ENCODE measurements around the gene PKLR.
A peak's percentile ranks its signal among the peaks of the same experiment; 100 is the strongest.

The PKLR gene

DNA sequence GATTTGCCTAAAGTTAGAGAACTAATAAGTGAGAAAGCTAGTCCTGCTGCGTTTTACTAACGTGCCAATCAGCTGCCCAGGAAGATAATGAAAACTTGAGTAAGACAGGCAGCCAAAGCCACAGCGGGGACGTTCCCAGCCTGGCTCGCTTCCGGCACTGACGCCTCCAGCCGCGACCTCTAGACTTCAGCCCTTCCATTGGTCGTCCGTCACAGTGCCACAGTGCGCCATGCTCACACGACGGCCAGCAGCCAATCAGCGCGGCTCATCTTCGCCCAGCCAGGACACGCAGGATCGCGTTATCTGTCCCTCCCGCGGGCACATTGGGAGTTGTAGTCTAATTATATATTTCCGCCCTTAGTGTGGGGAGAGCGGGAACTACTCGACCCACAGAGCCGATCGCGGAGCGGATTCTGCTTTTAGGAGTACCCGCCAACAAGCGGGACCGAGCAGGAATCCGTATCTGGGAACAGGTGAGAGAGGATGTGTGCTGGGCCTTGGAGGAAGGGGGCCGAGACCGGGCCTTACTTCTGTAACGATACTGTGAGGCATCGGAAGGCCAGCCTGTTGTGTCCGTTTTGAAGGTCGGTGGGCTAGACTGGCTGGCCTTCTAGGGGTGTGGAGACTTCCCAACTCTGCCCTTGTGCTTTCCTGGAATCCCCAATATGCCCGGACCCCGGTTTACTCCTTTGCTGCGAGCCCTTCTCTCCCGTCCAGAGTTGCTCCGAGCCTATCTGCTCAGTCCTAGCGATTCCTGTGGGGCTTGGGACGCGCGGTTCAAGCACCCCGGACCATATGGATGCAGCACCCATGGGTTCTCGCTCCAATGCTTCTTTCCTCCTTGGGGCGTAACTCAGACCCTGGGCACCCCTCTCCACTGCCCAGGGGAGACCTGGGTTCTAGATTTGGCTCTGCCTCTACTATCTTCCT, 7.5 kb upstream of the PKLR start, which contains the start of gene FDPS:
TSS of gene FDPS (plus strand) at position 374 of the 930 bp plus-strand sequence. CDS start 924 bp downstream, outside the sequence.
- peak within 1 kb of the TSS; percentile 97 for H3K4me2 ChIP-seq (ENCODE audit: low read length)
- peaks cover 7% of the 10 kb centered on the region; the same call in 1 of the 2 replicates for H4K20me1 ChIP-seq (ENCODE audit: control insufficient read depth, insufficient read depth, low read depth, low read length)
- TF ChIP-seq EZH2phosphoT487 (IDR thresholded peaks at IDR 0.05; ENCODE audit: borderline replicate concordance, low read length), result no peak
- TF ChIP-seq, protein P1, sequence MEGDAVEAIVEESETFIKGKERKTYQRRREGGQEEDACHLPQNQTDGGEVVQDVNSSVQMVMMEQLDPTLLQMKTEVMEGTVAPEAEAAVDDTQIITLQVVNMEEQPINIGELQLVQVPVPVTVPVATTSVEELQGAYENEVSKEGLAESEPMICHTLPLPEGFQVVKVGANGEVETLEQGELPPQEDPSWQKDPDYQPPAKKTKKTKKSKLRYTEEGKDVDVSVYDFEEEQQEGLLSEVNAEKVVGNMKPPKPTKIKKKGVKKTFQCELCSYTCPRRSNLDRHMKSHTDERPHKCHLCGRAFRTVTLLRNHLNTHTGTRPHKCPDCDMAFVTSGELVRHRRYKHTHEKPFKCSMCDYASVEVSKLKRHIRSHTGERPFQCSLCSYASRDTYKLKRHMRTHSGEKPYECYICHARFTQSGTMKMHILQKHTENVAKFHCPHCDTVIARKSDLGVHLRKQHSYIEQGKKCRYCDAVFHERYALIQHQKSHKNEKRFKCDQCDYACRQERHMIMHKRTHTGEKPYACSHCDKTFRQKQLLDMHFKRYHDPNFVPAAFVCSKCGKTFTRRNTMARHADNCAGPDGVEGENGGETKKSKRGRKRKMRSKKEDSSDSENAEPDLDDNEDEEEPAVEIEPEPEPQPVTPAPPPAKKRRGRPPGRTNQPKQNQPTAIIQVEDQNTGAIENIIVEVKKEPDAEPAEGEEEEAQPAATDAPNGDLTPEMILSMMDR (IDR thresholded peaks at IDR 0.05; ENCODE audit: low read depth, low read length, poor library complexity, severe bottlenecking), result no peak
- H3K9me3 ChIP-seq (ENCODE audit: control insufficient read depth, insufficient read depth, low read length), result no peaks in the 10 kb centered on the region
- peaks cover 50% of the 10 kb centered on the region for H3K79me2 ChIP-seq (ENCODE audit: control insufficient read depth, low read length)
- H3K27ac ChIP-seq (ENCODE audit: low read depth, low read length), result peak within 1 kb of the TSS; percentile 98
- H3K36me3 ChIP-seq (ENCODE audit: control insufficient read depth, low read length), result peaks cover 50% of the 10 kb centered on the region
- H3K4me3 ChIP-seq (ENCODE audit: low read length), result peak within 1 kb of the TSS; percentile 91
- H3F3A ChIP-seq (ENCODE audit: control insufficient read depth, insufficient read depth), result peaks cover 6% of the 10 kb centered on the region
- H3K4me1 ChIP-seq (ENCODE audit: control insufficient read depth, low read length), result peaks cover 34% of the 10 kb centered on the region
- no peaks in the 10 kb centered on the region for H3K9me2 ChIP-seq (replicated peaks; ENCODE audit: control insufficient read depth, low read length)
- H3K27me3 ChIP-seq (ENCODE audit: control insufficient read depth, low read length), result no peaks in the 10 kb centered on the region

DNA sequence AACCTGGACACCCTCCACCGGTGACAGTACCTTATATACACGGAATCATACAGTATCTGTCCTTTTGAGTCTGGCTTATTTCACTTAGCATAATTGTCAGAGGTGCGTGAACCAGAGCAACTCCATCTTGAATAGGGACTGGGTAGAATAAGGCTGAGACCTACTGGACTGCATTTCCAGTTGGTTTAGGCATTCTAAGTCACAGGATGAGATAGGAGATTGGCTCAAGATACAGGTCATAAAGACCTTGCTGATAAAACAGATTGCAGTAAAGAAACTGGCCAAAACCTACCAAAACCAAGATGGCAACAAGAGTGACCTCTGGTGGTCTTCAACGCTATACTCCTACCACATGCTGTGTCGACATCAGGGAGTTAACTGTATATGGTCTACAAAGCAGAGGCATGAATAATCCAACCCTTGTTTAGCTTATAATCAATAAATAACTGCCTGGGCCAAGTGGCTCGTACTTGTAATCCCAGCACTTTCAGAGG, 6.1 kb upstream of the PKLR start:
- H3K4me2 ChIP-seq (ENCODE audit: low read length), result peak overlapping the region; percentile 83

DNA sequence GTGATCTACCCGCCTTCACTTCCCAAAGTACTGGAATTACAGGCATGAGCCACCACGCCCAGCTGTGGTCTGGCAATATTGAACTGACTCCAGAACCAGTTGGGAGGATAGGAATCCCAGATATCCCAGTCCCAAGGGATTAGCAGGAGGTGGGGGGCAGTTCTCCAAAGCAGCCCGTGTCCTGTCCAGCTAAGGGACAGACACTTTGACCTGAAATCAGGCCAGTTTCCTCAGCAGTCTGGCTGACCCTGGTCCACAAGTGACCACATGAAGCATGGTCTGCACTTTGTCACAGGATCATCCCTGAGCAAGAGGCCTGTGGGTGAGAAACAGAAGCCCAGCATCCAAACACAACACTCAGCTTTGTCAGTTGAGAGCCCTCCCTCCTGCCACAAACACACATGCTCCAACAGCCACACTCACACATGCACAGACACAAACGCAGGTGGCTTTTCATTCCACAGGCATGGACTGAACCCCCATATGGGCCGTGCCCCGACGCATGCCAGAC, 4.7 kb upstream of the PKLR start:
- Histone ChIP-seq H3K36me3 (ENCODE audit: control insufficient read depth, low read length) (peaks cover 23% of the 10 kb centered on the region), H3K9me2 (replicated peaks; ENCODE audit: control insufficient read depth, low read length) (no peaks in the 10 kb centered on the region), H3K4me2 (ENCODE audit: low read length) (no peak overlapping the region), H4K20me1 (ENCODE audit: control insufficient read depth, insufficient read depth, low read depth, low read length) (no peaks in the 10 kb centered on the region), H3K79me2 (ENCODE audit: control insufficient read depth, low read length) (peaks cover 23% of the 10 kb centered on the region), H3K27ac (ENCODE audit: low read depth, low read length) (no peak overlapping the region), H3K4me3 (ENCODE audit: low read length) (no peak overlapping the region), H3K4me1 (ENCODE audit: control insufficient read depth, low read length) (peaks cover 28% of the 10 kb centered on the region), H3K9me3 (ENCODE audit: control insufficient read depth, insufficient read depth, low read length) (no peaks in the 10 kb centered on the region), H3K27me3 (ENCODE audit: control insufficient read depth, low read length) (no peaks in the 10 kb centered on the region), H3F3A (ENCODE audit: control insufficient read depth, insufficient read depth) (peaks cover 6% of the 10 kb centered on the region)
- TF ChIP-seq EZH2phosphoT487 (IDR thresholded peaks at IDR 0.05; ENCODE audit: borderline replicate concordance, low read length), result no peak
- TF ChIP-seq, protein P1 (IDR thresholded peaks at IDR 0.05; ENCODE audit: low read depth, low read length, poor library complexity, severe bottlenecking), result no peak

More for the DNA sequence above, 6.1 kb upstream of the PKLR start:
- Histone ChIP-seq H3K27me3 (ENCODE audit: control insufficient read depth, low read length) (no peaks in the 10 kb centered on the region), H3F3A (ENCODE audit: control insufficient read depth, insufficient read depth) (peaks cover 6% of the 10 kb centered on the region), H3K4me3 (ENCODE audit: low read length) (peak overlapping the region; percentile 91), H3K79me2 (ENCODE audit: control insufficient read depth, low read length) (peaks cover 37% of the 10 kb centered on the region), H3K27ac (ENCODE audit: low read depth, low read length) (peak overlapping the region; percentile 98), H4K20me1 (ENCODE audit: control insufficient read depth, insufficient read depth, low read depth, low read length) (peaks cover 4% of the 10 kb centered on the region; the same call in 1 of the 2 replicates), H3K36me3 (ENCODE audit: control insufficient read depth, low read length) (peaks cover 35% of the 10 kb centered on the region), H3K9me3 (ENCODE audit: control insufficient read depth, insufficient read depth, low read length) (no peaks in the 10 kb centered on the region), H3K9me2 (replicated peaks; ENCODE audit: control insufficient read depth, low read length) (no peaks in the 10 kb centered on the region), H3K4me1 (ENCODE audit: control insufficient read depth, low read length) (peaks cover 34% of the 10 kb centered on the region)
- TF ChIP-seq, protein P1 (IDR thresholded peaks at IDR 0.05; ENCODE audit: low read depth, low read length, poor library complexity, severe bottlenecking), result peak; percentile 67
- no peak for TF ChIP-seq EZH2phosphoT487 (IDR thresholded peaks at IDR 0.05; ENCODE audit: borderline replicate concordance, low read length)

Measured in DOHH2 (cell line).